Stimulated activated naive CD8-positive, alpha-beta T cell treated with anti-CD3 and anti-CD28 coated beads, Interleukin-15, amount 100 ng/mL, for 72 hours (primary cell): Measurements from ENCODE around the gene PTX4.

ENCODE experiments used
- ATAC-seq: fragments of 150-1000 bp; cut with Tn5 transposase; 2 replicates; pipeline ENCODE4 v1.10.0; 2021; ENCODE audit warnings: mild to moderate bottlenecking, moderate library complexity
- DNase-seq, 2 donors: peaks; one replicate each; pipeline ENCODE4 v3.0.0; 2021 to 2022
- H3K27ac Mint-ChIP-seq, 2 donors: one replicate each; pipeline ENCODE4 v1.8.0; 2022; ENCODE audit warnings: mild to moderate bottlenecking in 2 of 2, mixed read lengths in 2 of 2, moderate library complexity in 2 of 2
- H3K27me3 Mint-ChIP-seq: one replicate; pipeline ENCODE4 v1.8.0; 2022; ENCODE audit warnings: mixed read lengths
- H3K4me1 Mint-ChIP-seq: one replicate; pipeline ENCODE4 v1.8.0; 2022; ENCODE audit warnings: mild to moderate bottlenecking, mixed read lengths
- H3K4me3 Mint-ChIP-seq, 2 donors: one replicate each; pipeline ENCODE4 v1.8.0; 2022; ENCODE audit warnings: mild to moderate bottlenecking in 2 of 2, mixed read lengths in 2 of 2, moderate library complexity in 1 of 2
- H3K9me3 Mint-ChIP-seq, 2 donors: one replicate each; pipeline ENCODE4 v1.8.0; 2022; ENCODE audit warnings: mixed read lengths in 2 of 2

Gene PTX4, protein sequence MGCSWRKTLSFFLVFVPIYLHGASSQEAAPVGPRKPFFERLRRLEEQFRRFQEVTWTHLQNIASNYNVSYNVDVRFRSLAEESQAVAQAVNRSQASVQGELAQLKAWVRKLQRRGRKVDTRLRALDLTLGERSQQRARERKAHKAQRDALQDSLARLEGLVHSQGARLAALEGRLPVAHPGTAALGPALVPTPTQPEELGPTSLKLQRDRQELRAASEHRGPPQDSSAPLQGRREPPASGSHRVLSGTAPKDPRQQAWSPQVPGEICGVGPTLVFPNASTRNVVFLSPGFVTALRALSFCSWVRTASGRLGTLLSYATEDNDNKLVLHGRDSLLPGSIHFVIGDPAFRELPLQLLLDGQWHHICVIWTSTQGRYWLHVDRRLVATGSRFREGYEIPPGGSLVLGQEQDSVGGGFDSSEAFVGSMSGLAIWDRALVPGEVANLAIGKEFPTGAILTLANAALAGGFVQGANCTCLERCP

GRCh38 chr16:1488619-1489018 is at the start of gene PTX4:
TSS of gene PTX4 (minus strand) at chr16:1488944. CDS start at chr16:1488909, 35 bp downstream.
- no peak within 1 kb of the TSS for H3K4me3 Mint-ChIP-seq
- H3K27me3 Mint-ChIP-seq, result no peaks in the 10 kb centered on the region
- H3K4me1 Mint-ChIP-seq, result peaks cover 11% of the 10 kb centered on the region
- DNase-seq (no peak), ATAC-seq (no peak)
- H3K9me3 Mint-ChIP-seq, result no peaks in the 10 kb centered on the region
- no peak within 1 kb of the TSS for H3K27ac Mint-ChIP-seq

DNA sequence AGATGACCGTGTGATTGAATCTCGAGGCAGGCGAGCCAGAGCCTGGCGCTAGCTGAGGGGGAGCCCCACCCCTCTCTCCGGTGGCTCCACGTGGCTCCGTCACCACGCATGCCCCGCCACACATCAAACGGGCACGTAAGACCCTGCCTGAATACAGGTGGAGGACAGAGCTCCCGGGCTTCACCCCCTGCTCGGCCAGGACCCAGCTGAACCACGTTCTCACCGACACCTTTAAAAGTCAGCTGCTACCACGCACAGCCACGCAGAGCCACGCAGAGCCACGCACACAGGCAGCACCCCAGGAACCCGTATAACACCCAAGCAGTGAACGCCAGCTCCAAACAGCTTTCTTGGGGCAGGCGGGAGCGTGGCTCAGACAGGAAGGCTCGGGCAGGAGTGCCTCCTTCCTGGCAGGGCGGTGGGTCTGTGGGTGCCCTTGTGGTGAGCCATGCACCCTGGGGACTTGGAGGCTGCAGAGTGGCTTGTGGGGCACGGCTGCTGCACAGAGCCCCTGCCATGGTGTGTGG is 49.1 kb upstream of the PTX4 start:
- Mint-ChIP-seq H3K4me3 (peak overlapping the region; percentile 91 to 96), H3K27ac (peak overlapping the region; percentile 87 to 93), H3K9me3 (no peaks in the 10 kb centered on the region), H3K4me1 (peaks cover 86% of the 10 kb centered on the region), H3K27me3 (no peaks in the 10 kb centered on the region)
- ATAC-seq, result peak; percentile 37
- peak; percentile 30 to 45 for DNase-seq

DNA sequence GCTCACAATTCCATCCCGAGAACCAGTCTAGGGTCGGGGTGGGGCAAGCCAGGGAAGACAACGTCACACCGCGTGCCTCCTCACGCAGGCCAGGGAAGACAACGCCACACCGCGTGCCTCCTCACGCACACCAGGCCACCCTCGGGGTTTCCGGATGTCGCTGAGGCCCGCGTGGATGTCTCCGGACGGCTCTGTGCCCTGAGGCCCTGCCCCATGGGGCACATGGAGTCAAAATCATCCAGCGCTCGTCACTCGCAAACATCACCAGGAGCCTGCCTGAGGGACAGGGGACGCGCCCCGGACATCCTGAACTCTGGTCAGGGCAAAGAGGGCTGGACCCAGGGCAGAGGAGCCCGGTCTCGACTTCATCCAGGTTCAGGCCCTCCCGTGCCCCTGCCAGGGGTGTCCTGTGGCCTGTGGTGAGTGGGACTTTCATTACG is 48.4 kb upstream of the PTX4 start:
- Mint-ChIP-seq H3K9me3 (no peaks in the 10 kb centered on the region), H3K27ac (peak overlapping the region; percentile 92 to 97), H3K4me1 (peaks cover 86% of the 10 kb centered on the region), H3K4me3 (peak overlapping the region; percentile 91 to 96), H3K27me3 (no peaks in the 10 kb centered on the region)
- DNase-seq (no peak), ATAC-seq (no peak)

DNA sequence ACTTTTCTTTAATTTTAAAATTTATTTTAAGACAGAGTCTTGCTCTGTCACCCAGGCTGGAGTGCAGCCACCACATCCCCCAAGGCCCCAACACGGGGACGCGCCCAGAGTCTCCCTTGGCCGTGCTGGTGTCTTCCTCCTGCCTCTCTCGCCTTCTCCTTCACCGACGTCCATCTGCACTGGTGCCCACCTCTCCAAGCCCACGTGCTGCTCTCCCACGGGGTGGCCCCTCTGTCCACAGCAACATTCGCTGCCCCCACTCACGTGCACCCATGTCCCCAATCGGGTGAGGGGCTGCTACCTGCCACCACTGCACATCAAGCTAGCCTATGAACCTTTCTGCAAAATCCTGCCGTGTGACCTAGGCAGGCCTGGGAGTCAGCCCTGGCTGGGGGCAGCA is 47.9 kb upstream of the PTX4 start:
- Mint-ChIP-seq H3K4me1 (peaks cover 80% of the 10 kb centered on the region), H3K9me3 (no peaks in the 10 kb centered on the region), H3K27ac (peak overlapping the region; percentile 92 to 97), H3K27me3 (no peaks in the 10 kb centered on the region), H3K4me3 (peak overlapping the region; percentile 91 to 96)
- no peak for DNase-seq
- ATAC-seq, result no peak

DNA sequence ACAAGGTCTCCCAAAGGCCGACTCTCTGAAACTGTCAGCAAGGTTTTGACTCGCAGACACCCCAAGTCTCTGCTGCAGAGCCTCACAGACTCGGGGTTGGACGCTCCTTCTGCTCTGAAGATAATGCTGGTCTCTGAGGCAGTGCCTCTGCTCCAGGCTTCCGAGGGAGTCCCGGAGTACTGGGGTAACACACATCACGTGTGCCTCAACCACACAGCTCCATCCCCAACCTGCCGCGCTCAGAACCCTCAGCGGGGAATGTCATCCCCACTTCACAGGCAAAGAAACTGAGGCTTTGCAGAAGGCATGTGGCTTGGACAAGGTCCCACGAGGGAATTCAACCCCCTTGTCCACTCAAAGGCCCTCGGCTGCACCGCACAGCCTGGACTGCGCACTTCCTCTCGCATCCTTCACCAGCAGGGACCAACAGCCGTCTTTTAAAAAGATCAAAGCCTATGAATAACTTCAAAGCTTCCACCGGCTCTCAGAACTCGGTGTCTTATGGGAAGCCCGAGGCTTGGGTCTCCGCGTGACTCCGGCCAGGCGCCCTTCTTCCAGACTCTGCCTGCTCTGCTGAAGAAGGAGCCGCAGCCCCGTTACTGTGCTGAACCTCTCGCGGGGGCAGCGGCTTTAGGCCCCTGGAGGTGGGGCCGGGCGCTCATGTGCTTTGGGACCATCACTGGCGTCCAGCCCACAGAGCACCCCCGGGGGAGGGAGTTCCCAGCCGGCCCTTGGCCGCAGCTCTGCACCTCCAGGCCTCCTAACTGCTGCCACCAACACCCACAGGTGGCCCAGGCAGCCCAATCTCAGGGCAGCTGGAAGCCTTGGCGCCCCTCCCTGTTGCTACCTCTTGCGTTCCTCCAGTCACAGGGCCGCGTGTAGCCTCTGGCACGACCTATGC is 46.9 kb upstream of the PTX4 start:
- Mint-ChIP-seq H3K4me1 (peaks cover 70% of the 10 kb centered on the region), H3K27me3 (no peaks in the 10 kb centered on the region)
- peak in 1 of 2 donors; percentile 38 for DNase-seq

GRCh38 chr16:1534021-1535020 is 45.6 kb upstream of the PTX4 start:
- DNase-seq, result peak in 1 of 2 donors; percentile 44
- H3K9me3 Mint-ChIP-seq, result no peaks in the 10 kb centered on the region
- peak overlapping the region; percentile 95 to 97 for H3K27ac Mint-ChIP-seq
- ATAC-seq, result peak; percentile 39
- peaks cover 59% of the 10 kb centered on the region for H3K4me1 Mint-ChIP-seq
- no peaks in the 10 kb centered on the region for H3K27me3 Mint-ChIP-seq
- peak overlapping the region; percentile 91 to 96 for H3K4me3 Mint-ChIP-seq

More for the DNA sequence above, 46.9 kb upstream of the PTX4 start:
- Mint-ChIP-seq H3K27ac (peak overlapping the region; percentile 95 to 97), H3K4me3 (peak overlapping the region; percentile 91 to 96), H3K9me3 (no peaks in the 10 kb centered on the region)
- peak; percentile 30 for ATAC-seq

DNA sequence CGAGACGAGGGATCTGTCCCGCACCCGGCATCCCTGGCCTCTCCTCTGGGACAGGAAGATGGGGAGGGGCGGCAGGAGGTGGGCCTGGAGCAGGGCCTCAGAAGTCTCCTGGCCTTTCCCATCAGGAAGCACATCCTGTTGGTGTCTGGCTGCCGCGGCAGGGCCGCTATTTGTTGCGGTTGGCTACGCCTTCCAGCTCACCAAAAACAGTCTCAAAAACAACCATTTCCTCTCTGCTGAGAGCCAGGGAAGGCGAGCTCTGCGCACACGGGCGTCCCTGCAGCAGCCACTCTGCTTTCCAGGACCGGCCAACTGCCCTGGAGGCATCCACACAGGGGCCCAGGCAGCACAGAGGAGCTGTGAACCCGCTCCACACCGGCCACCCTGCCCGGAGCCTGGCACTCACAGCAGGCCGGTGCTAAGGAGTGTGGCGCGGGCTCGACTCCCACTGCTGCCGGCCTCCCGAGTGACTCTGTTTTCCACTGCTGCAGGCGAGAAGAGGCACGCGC is 44.8 kb upstream of the PTX4 start, which contains the start of gene TMEM204:
TSS of gene TMEM204 (plus strand) at position 224 of the 509 bp plus-strand sequence. CDS start 610 bp downstream, outside the sequence.
- H3K4me3 Mint-ChIP-seq, result peak within 1 kb of the TSS; percentile 91 to 96
- peaks cover 51% of the 10 kb centered on the region for H3K4me1 Mint-ChIP-seq
- no peaks in the 10 kb centered on the region for H3K27me3 Mint-ChIP-seq
- peak within 1 kb of the TSS; percentile 95 to 97 for H3K27ac Mint-ChIP-seq
- no peaks in the 10 kb centered on the region for H3K9me3 Mint-ChIP-seq
- ATAC-seq (peak; percentile 38), DNase-seq (peak; percentile 37 to 42)

GRCh38 chr16:1532771-1533170 is 44.0 kb upstream of the PTX4 start:
- Mint-ChIP-seq H3K27ac (peak overlapping the region; percentile 21 to 64), H3K4me3 (peak overlapping the region in 1 of 2 donors; percentile 91), H3K4me1 (peaks cover 50% of the 10 kb centered on the region), H3K27me3 (no peaks in the 10 kb centered on the region), H3K9me3 (no peaks in the 10 kb centered on the region)
- no peak for DNase-seq
- no peak for ATAC-seq

- ATAC-seq (no peak), DNase-seq (no peak)
- H3K9me3 Mint-ChIP-seq, result no peaks in the 10 kb centered on the region
- H3K27ac Mint-ChIP-seq, result peak overlapping the region in 1 of 2 donors; percentile 59
- H3K4me1 Mint-ChIP-seq, result peaks cover 50% of the 10 kb centered on the region
- no peaks in the 10 kb centered on the region for H3K27me3 Mint-ChIP-seq
- H3K4me3 Mint-ChIP-seq, result peak overlapping the region in 1 of 2 donors; percentile 37
Observed at GRCh38 chr16:1532081-1532760, 43.5 kb upstream of the PTX4 start.

- H3K27ac Mint-ChIP-seq, result no peak overlapping the region
- no peak overlapping the region for H3K4me3 Mint-ChIP-seq
- H3K4me1 Mint-ChIP-seq, result peaks cover 50% of the 10 kb centered on the region
- DNase-seq, result no peak
- ATAC-seq, result no peak
- H3K27me3 Mint-ChIP-seq, result no peaks in the 10 kb centered on the region
- H3K9me3 Mint-ChIP-seq, result no peaks in the 10 kb centered on the region
Observed at GRCh38 chr16:1531638-1531910, 42.8 kb upstream of the PTX4 start.

DNA sequence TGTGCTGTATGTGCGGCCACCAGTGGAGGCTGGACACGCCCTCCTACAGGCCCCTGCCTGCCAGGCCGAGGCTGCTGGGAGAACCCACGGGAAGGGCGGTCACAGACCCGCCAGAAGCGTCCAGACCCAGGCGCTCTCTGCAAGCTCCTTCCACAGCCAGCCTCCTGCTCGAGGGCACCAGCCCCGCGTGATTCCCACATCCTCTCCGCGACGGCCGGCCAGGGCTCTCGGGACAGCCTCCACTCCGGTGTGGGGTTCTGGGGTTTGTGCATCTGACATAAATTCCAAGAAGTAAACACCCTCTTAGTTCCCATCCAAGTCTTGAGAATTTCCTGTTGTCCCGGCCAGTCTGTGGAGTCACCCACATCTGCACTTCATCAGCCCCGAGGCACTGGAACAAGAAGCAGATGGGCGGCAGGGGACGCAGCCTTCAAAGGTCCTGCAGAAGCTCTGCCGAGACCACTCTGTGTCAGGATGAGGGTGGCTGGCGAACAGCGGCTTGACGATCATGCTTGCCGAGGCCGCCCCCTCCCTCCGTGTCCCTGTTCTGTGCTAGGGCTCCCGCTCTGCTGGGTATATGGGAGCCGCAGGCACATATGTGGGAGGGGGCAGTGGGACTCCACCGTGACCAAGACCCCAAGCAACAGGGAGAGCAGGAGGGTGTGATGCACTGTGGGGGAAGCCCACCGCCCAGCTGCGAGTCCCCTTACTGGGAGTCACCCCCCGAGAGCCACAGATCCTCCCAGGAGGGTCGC is 42.3 kb upstream of the PTX4 start:
- H3K27me3 Mint-ChIP-seq, result no peaks in the 10 kb centered on the region
- DNase-seq (no peak), ATAC-seq (no peak)
- no peaks in the 10 kb centered on the region for H3K9me3 Mint-ChIP-seq
- H3K4me1 Mint-ChIP-seq, result peaks cover 47% of the 10 kb centered on the region
- H3K4me3 Mint-ChIP-seq, result no peak overlapping the region
- peak overlapping the region in 1 of 2 donors; percentile 34 for H3K27ac Mint-ChIP-seq

GRCh38 chr16:1530349-1530882 is 41.7 kb upstream of the PTX4 start:
- Mint-ChIP-seq H3K4me3 (no peak overlapping the region), H3K9me3 (no peaks in the 10 kb centered on the region), H3K27me3 (no peaks in the 10 kb centered on the region), H3K27ac (peak overlapping the region; percentile 47 to 76), H3K4me1 (peaks cover 46% of the 10 kb centered on the region)
- ATAC-seq (no peak), DNase-seq (no peak)

- Mint-ChIP-seq H3K4me1 (peaks cover 41% of the 10 kb centered on the region), H3K4me3 (no peak overlapping the region), H3K9me3 (no peaks in the 10 kb centered on the region), H3K27me3 (no peaks in the 10 kb centered on the region), H3K27ac (no peak overlapping the region)
- ATAC-seq (no peak), DNase-seq (no peak)
Observed at GRCh38 chr16:1528921-1529537, 40.3 kb upstream of the PTX4 start.
